ENCODE results near the gene CDC23.

CDC23 gene

GRCh38 chr5:138138949-138139780 is 74.0 kb downstream of the CDC23 start, which contains the start of gene NME5:
Gene NME5 (minus strand): TSS chr5:138139428. CDS start chr5:138138780, 648 bp downstream.
- peak; percentile 55 for FAIRE-seq
